Measurements from ENCODE around the gene CCDC60. TPM values are rescaled to one million over a fixed set of nuclear protein-coding genes. Genes with fewer than 3 reads are reported as not detected.

Gene CCDC60
- total and polyA plus RNA-seq, 2 experiments from 2014 or later, result not detected

GRCh38 chr12:119381471-119382235, 47.1 kb downstream of the CCDC60 start:
- WGBS, 2 experiments (ENCODE audit: low coverage in 1 of 2, low lambda C conversion rate in 2 of 2, missing lambda C conversion rate in 2 of 2), result 20 to 24% methylated on average over 5 of the region's 5 CpGs
- in situ Hi-C loops (cut with MboI), result no loop called here
- no peaks in the 10 kb centered on the region for H4K20me1 ChIP-seq (ENCODE audit: insufficient read depth)

GRCh38 chr12:119383206-119383605, 48.7 kb downstream of the CCDC60 start:
- no peak for DNase-seq
- H3K9me3 ChIP-seq (ENCODE audit: low read depth), result no peaks in the 10 kb centered on the region
- H3K9me2 ChIP-seq (ENCODE audit: insufficient read depth), result no peaks in the 10 kb centered on the region
- no peak overlapping the region for H3K27ac ChIP-seq
- no peak overlapping the region for H3K4me2 ChIP-seq (ENCODE audit: unreplicated experiment)
- no peak overlapping the region for H3K9ac ChIP-seq
- H3F3A ChIP-seq (ENCODE audit: insufficient read depth), result no peaks in the 10 kb centered on the region
- in situ Hi-C loops (cut with MboI), result no loop called here
- TF ChIP-seq EZH2 (IDR thresholded peaks at IDR 0.05; ENCODE audit: insufficient read depth, poor library complexity, severe bottlenecking) (no peak), EZH2phosphoT487 (IDR thresholded peaks at IDR 0.05; ENCODE audit: insufficient read depth, low read depth) (no peak)
- no peaks in the 10 kb centered on the region for H3K79me2 ChIP-seq (ENCODE audit: insufficient read depth)
- no peak overlapping the region for H2AFZ ChIP-seq
- no peaks in the 10 kb centered on the region for H3K36me3 ChIP-seq (ENCODE audit: low read depth)
- no peak overlapping the region for H3K4me3 ChIP-seq
- no peaks in the 10 kb centered on the region for H4K20me1 ChIP-seq (ENCODE audit: insufficient read depth)
- 31 to 50% methylated on average over 7 of the region's 7 CpGs for WGBS, 2 experiments (ENCODE audit: low coverage in 1 of 2, low lambda C conversion rate in 2 of 2, missing lambda C conversion rate in 2 of 2)
- H3K4me1 ChIP-seq (ENCODE audit: insufficient read depth), result no peaks in the 10 kb centered on the region
- no peaks in the 10 kb centered on the region for H3K27me3 ChIP-seq (replicated peaks; ENCODE audit: insufficient read depth)

More at GRCh38 chr12:119381471-119382235, 47.1 kb downstream of the CCDC60 start:
- Histone ChIP-seq H3K36me3 (ENCODE audit: low read depth) (no peaks in the 10 kb centered on the region), H3K4me3 (no peak overlapping the region), H3K79me2 (ENCODE audit: insufficient read depth) (no peaks in the 10 kb centered on the region), H3K27ac (no peak overlapping the region), H3K27me3 (replicated peaks; ENCODE audit: insufficient read depth) (no peaks in the 10 kb centered on the region), H3K9me3 (ENCODE audit: low read depth) (no peaks in the 10 kb centered on the region), H3K4me1 (ENCODE audit: insufficient read depth) (no peaks in the 10 kb centered on the region), H3K4me2 (ENCODE audit: unreplicated experiment) (no peak overlapping the region), H3K9ac (no peak overlapping the region), H2AFZ (no peak overlapping the region), H3K9me2 (ENCODE audit: insufficient read depth) (no peaks in the 10 kb centered on the region), H3F3A (ENCODE audit: insufficient read depth) (no peaks in the 10 kb centered on the region)
- TF ChIP-seq EZH2 (IDR thresholded peaks at IDR 0.05; ENCODE audit: insufficient read depth, poor library complexity, severe bottlenecking) (no peak), EZH2phosphoT487 (IDR thresholded peaks at IDR 0.05; ENCODE audit: insufficient read depth, low read depth) (no peak)
- DNase-seq, result no peak

- Histone ChIP-seq H3K27me3 (replicated peaks; ENCODE audit: insufficient read depth) (no peaks in the 10 kb centered on the region), H3K9ac (no peak overlapping the region), H3K9me2 (ENCODE audit: insufficient read depth) (no peaks in the 10 kb centered on the region), H3K4me1 (ENCODE audit: insufficient read depth) (no peaks in the 10 kb centered on the region), H3K36me3 (ENCODE audit: low read depth) (no peaks in the 10 kb centered on the region), H3F3A (ENCODE audit: insufficient read depth) (no peaks in the 10 kb centered on the region), H3K4me3 (no peak overlapping the region), H2AFZ (no peak overlapping the region), H3K4me2 (ENCODE audit: unreplicated experiment) (no peak overlapping the region), H3K27ac (no peak overlapping the region), H4K20me1 (ENCODE audit: insufficient read depth) (no peaks in the 10 kb centered on the region), H3K79me2 (ENCODE audit: insufficient read depth) (no peaks in the 10 kb centered on the region), H3K9me3 (ENCODE audit: low read depth) (no peaks in the 10 kb centered on the region)
- TF ChIP-seq EZH2phosphoT487 (IDR thresholded peaks at IDR 0.05; ENCODE audit: insufficient read depth, low read depth), result no peak
- TF ChIP-seq EZH2 (IDR thresholded peaks at IDR 0.05; ENCODE audit: insufficient read depth, poor library complexity, severe bottlenecking), result no peak
- no peak for DNase-seq
- WGBS, 2 experiments (ENCODE audit: low coverage in 1 of 2, low lambda C conversion rate in 2 of 2, missing lambda C conversion rate in 2 of 2), result 33 to 39% methylated on average over 5 of the region's 5 CpGs
- in situ Hi-C loops (cut with MboI), result no loop called here
Observed at GRCh38 chr12:119384340-119384739, 49.8 kb downstream of the CCDC60 start.

- Histone ChIP-seq H3K9ac (no peak overlapping the region), H3K9me2 (ENCODE audit: insufficient read depth) (no peaks in the 10 kb centered on the region), H3K27ac (no peak overlapping the region), H3K79me2 (ENCODE audit: insufficient read depth) (no peaks in the 10 kb centered on the region), H3K4me1 (ENCODE audit: insufficient read depth) (no peaks in the 10 kb centered on the region), H3F3A (ENCODE audit: insufficient read depth) (no peaks in the 10 kb centered on the region), H2AFZ (no peak overlapping the region), H3K4me2 (ENCODE audit: unreplicated experiment) (no peak overlapping the region), H3K27me3 (replicated peaks; ENCODE audit: insufficient read depth) (no peaks in the 10 kb centered on the region), H4K20me1 (ENCODE audit: insufficient read depth) (no peaks in the 10 kb centered on the region), H3K4me3 (no peak overlapping the region), H3K9me3 (ENCODE audit: low read depth) (no peaks in the 10 kb centered on the region), H3K36me3 (ENCODE audit: low read depth) (no peaks in the 10 kb centered on the region)
- no peak for DNase-seq
- 13 to 15% methylated on average over 3 of the region's 3 CpGs for WGBS, 2 experiments (ENCODE audit: low coverage in 1 of 2, low lambda C conversion rate in 2 of 2, missing lambda C conversion rate in 2 of 2)
- TF ChIP-seq EZH2phosphoT487 (IDR thresholded peaks at IDR 0.05; ENCODE audit: insufficient read depth, low read depth), result no peak
- no peak for TF ChIP-seq EZH2 (IDR thresholded peaks at IDR 0.05; ENCODE audit: insufficient read depth, poor library complexity, severe bottlenecking)
- in situ Hi-C loops (cut with MboI), result no loop called here
Observed at GRCh38 chr12:119385659-119386058, 51.1 kb downstream of the CCDC60 start.

All from GM23248 (cell line).